ENCODE measurements around the gene ZKSCAN4.

The ZKSCAN4 gene

GRCh38 chr6:28211840-28212509 is 40.1 kb downstream of the ZKSCAN4 start:
- Mint-ChIP-seq H3K36me3 (ENCODE audit: low read depth) (no peaks in the 10 kb centered on the region), H3K9me3 (peaks cover 20% of the 10 kb centered on the region), H3K4me3 (peak overlapping the region; percentile 82), H3K27ac (no peak overlapping the region), H3K4me1 (peaks cover 29% of the 10 kb centered on the region), H3K27me3 (ENCODE audit: low read depth, poor library complexity) (peaks cover 100% of the 10 kb centered on the region)
- DNase-seq: no peak
- TF ChIP-seq, protein P1, sequence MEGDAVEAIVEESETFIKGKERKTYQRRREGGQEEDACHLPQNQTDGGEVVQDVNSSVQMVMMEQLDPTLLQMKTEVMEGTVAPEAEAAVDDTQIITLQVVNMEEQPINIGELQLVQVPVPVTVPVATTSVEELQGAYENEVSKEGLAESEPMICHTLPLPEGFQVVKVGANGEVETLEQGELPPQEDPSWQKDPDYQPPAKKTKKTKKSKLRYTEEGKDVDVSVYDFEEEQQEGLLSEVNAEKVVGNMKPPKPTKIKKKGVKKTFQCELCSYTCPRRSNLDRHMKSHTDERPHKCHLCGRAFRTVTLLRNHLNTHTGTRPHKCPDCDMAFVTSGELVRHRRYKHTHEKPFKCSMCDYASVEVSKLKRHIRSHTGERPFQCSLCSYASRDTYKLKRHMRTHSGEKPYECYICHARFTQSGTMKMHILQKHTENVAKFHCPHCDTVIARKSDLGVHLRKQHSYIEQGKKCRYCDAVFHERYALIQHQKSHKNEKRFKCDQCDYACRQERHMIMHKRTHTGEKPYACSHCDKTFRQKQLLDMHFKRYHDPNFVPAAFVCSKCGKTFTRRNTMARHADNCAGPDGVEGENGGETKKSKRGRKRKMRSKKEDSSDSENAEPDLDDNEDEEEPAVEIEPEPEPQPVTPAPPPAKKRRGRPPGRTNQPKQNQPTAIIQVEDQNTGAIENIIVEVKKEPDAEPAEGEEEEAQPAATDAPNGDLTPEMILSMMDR (IDR thresholded peaks at IDR 0.05): no peak

DNA sequence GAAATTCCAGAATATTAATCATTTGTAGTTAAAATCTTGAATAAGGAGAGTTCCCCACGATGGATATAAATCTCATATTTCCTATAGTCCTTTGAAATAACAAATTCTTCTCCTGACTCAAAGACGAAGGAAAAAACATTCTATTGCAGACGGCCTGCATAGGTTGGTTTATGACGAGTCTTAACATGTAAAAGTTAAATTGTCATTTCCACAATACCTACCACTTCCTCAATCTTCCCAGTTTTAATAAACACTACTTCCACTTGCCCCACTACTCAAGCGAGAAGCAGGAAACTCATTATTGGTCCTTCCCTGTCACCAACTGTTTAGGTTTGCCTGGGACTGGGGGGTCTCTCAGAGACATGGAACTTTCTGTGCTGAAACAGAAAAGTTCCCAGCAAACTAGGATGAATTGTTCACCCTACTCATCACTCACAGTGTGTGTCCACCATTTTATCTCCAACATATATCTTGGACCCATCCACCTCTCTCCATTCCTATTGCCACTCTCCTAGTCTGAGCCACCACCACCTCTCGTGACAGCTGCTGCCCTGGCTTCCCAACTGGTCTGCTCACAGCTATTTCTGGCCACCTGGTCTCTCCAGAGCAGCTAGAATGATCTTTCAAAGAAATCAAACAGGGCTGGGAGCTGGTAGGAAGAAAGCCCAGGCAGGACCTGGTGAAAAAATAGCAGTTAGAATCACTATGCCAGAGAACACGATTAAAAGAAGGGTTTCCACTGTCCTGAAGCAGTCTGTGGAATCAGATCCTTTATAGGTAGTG is 42.1 kb downstream of the ZKSCAN4 start:
- Mint-ChIP-seq H3K4me3 (no peak overlapping the region), H3K4me1 (peaks cover 29% of the 10 kb centered on the region), H3K9me3 (peaks cover 34% of the 10 kb centered on the region), H3K27ac (no peak overlapping the region), H3K27me3 (ENCODE audit: low read depth, poor library complexity) (peaks cover 100% of the 10 kb centered on the region), H3K36me3 (ENCODE audit: low read depth) (no peaks in the 10 kb centered on the region)
- DNase-seq: no peak
- TF ChIP-seq, protein P1 (IDR thresholded peaks at IDR 0.05): no peak

DNA sequence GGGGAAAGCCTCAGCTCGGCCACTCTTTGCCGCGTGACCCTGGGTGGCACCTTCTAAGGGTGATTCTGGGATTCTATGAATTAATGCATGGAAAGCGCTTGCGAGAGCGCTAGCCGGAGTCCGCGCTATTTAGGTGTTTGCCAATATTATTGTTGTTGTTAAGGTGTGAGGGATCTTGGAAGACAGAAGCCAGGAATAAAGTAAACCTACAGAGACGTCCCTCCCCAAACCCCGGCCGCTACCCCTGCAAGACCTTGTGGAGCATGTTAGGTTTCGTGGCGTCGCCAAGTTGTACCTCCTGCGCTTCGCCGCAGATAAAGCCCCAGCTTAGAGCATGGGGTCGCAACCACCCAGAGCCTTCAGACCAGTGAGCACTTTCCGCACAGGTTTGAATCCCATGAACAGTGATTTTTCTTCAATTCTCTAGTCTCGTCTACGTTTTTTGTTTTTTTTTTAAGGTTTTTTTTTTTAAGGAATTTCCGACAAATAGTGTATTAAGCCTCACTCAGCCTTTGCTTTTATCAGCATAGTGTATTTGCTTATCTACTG is 43.9 kb downstream of the ZKSCAN4 start:
- Mint-ChIP-seq H3K27ac (no peak overlapping the region), H3K4me1 (peaks cover 29% of the 10 kb centered on the region), H3K9me3 (peaks cover 47% of the 10 kb centered on the region), H3K27me3 (ENCODE audit: low read depth, poor library complexity) (peaks cover 100% of the 10 kb centered on the region), H3K4me3 (peak overlapping the region; percentile 87), H3K36me3 (ENCODE audit: low read depth) (no peaks in the 10 kb centered on the region)
- TF ChIP-seq, protein P1 (IDR thresholded peaks at IDR 0.05): no peak
- peak; percentile 25 for DNase-seq

- peaks cover 94% of the 10 kb centered on the region for H3K27me3 Mint-ChIP-seq (ENCODE audit: low read depth, poor library complexity)
- no peaks in the 10 kb centered on the region for H3K36me3 Mint-ChIP-seq (ENCODE audit: low read depth)
- peak overlapping the region; percentile 87 for H3K4me3 Mint-ChIP-seq
- peaks cover 28% of the 10 kb centered on the region for H3K4me1 Mint-ChIP-seq
- H3K27ac Mint-ChIP-seq: no peak overlapping the region
- peaks cover 47% of the 10 kb centered on the region for H3K9me3 Mint-ChIP-seq
- peak; percentile 56 for DNase-seq
- TF ChIP-seq, protein P1 (IDR thresholded peaks at IDR 0.05): no peak
Measured at GRCh38 chr6:28207510-28208110, 44.5 kb downstream of the ZKSCAN4 start.

DNA sequence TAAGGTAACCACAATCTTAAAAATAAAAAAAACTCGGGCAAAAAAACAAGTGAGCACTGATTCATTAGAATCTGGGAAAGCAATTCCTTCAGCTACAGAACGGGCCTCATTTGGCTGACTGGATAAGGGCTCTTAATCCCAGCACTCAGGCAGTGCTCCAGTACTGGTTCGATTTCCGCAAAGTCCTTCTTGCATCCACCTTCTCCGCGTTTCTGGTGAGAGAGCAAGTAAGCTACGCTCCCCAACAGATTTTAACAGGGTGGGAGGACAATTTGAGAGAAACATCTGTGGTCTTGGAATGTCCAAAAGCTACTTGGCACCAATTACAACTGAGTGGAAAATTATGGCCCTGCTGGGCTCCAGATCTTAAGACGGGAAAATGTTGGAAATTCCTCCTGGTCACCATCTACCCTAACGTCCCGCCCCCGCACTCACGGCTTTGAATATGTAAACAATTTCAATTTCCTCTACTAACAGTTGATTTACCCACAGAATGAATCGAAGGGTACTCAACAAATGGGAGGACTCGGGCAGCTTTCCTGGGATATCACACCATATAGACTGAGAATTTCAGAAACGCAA is 45.0 kb downstream of the ZKSCAN4 start:
- TF ChIP-seq, protein P1 (IDR thresholded peaks at IDR 0.05): no peak
- DNase-seq: no peak
- H3K27ac Mint-ChIP-seq: no peak overlapping the region
- peaks cover 47% of the 10 kb centered on the region for H3K9me3 Mint-ChIP-seq
- no peaks in the 10 kb centered on the region for H3K36me3 Mint-ChIP-seq (ENCODE audit: low read depth)
- H3K27me3 Mint-ChIP-seq (ENCODE audit: low read depth, poor library complexity): peaks cover 94% of the 10 kb centered on the region
- H3K4me1 Mint-ChIP-seq: peaks cover 23% of the 10 kb centered on the region
- peak overlapping the region; percentile 87 for H3K4me3 Mint-ChIP-seq

Measured in nephron progenitor cell (in vitro differentiated cells).